HG03045 (cell line): ENCODE measurements around the gene BCOR.

Experiments used
- ATAC-seq: cut with Tn5 transposase; IDR thresholded peaks from one replicate; pipeline ENCODE4 v1.9.1; 2021; ENCODE audit warnings: mild to moderate bottlenecking, moderate library complexity; ENCODE audit not compliant: unreplicated experiment

The BCOR gene

DNA sequence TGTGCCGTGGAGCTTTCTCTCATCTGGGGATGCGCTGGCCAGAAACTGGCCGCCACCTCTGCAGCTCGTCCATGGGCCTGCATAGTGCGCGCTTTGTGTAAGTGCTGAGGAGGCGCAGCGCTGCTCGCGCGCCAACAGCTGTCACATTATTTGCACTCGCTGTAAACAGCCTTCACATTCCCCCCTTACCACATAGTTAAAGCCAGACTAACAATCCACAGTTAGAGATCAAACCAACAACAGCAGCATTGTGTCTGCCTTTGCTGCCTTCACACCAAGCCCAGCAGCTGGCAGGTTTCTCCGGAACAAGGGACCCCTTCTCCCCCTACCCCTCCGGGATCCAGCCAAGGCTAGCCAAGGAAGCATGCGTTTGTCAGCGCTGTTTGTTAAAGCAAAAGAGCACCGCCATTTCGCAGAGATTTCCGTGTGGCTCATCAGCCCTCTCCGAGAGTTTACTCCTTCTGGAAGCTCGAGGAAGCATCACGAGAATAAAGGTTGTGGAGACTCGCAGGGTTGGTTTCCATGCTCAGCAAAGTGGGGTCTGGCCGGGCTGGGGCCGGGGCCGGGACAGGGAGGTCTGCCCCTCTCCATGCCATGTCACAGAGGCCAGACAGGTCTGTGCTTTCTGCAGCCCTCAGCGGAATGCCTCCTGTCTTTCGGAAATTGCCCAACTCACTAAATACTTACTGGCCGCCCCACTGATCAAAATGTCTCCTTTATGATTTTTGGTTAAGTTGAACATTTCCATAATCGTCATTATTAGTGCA is 11.0 kb downstream of the BCOR start:
- ATAC-seq: no peak

DNA sequence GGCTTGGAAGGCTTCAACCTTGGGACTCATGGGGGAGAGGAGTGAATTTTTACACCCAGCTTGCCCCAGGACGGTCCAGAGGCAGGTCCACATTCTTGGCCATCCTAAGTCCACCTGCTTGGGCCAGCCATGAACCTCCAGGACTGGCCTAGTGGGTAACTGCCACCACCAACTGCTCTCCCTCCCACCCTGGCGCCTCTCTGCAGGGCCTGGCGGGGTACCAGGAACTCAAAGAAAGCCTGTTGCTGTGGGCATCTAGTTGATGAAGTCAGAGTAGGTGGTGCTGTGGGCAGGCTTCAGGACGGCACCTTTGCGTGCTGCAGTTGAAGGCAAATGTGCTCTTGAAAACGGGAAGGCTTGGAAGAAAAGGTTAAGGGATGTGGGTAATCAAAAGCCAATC is 12.0 kb downstream of the BCOR start:
- ATAC-seq: no peak

- no peak for ATAC-seq
Measured at GRCh38 chrX:40085102-40085551, 12.6 kb downstream of the BCOR start.

DNA sequence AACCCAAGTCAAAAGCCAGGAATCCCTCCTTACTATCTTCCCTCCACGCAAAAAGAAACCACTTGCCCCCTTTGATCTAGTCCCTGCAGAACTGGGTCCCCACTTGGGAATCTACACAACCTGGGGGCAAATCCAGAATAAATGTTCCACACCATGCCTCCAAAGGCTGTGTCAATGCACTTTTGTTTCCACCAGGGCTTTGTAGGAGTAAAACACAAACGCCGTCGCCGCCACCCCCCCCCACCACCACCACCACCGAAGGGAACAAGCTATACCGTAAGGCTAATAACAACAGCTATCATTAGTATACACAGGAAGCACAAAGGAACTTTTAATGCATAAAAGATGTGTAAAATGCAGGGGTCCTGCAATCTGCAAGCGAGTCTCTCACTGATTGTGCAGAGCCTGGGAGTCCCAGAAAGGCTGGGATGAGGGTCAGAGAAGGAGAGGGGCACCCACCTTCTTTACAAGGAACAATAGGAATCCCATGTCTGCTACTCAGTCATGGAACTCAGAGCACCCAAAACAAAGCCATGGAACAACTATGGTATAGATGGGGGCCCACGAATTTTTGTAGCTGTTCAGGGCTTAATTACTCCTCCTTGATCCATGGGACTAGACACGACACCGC is 13.2 kb downstream of the BCOR start:
- no peak for ATAC-seq

DNA sequence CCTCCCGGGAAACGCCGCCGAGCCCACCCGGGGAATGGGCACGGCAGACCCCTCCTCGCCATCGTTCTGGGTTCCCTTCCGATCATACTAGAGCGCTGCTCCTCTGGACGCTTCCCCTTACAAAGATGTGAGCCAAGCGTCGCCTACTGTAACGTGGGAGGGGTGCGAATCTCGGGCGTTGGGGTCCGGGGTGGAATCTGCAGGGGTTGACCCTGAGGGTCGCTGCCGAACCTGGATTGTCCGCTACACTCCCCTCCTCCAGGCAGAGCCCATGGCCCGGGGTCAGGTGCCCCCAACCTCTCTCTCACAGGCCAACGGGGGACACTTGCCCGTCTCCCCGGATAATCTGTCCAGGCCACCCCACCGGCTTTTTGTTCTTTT is 13.8 kb downstream of the BCOR start:
- ATAC-seq: no peak

- ATAC-seq: no peak
Measured at GRCh38 chrX:40083120-40083978, 14.4 kb downstream of the BCOR start.

DNA sequence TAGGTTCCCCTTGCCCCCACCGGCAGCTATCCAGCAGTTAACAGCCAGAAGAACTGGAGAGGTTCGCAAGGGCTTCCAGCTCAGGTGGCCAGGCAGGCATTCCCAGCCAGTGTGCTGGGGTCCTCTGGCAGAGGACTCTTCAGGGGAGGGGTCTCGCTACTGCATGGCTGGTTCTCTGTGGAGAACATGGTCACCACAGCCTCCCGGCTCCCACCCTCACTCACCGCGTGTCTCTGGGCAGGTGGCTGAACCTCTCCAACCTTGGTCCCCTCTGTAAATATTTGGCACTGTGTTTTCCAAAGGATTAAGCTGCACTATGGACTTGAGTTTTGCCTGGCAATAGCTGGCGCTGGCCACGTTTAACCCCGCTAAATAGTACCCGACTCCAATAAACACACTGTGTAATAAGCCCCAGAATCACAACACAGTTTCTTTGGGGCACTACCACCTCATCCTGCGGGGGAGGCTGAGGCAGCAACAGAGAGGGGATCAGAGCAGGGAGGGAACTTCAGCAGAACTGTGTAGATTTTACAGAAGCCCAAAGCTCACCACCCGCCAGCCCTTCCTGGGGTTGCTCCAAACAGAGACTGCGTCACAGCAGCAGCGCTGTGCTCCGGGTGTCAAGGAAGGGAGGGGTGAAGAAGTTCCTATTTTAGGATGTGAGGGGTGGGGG is 15.2 kb downstream of the BCOR start:
- ATAC-seq: no peak

GRCh38 chrX:40081679-40082068 is 16.1 kb downstream of the BCOR start:
- ATAC-seq: no peak

GRCh38 chrX:40080894-40081678 is 16.7 kb downstream of the BCOR start:
- ATAC-seq: no peak

- ATAC-seq: no peak
Measured at GRCh38 chrX:40079572-40079971, 18.2 kb downstream of the BCOR start.

DNA sequence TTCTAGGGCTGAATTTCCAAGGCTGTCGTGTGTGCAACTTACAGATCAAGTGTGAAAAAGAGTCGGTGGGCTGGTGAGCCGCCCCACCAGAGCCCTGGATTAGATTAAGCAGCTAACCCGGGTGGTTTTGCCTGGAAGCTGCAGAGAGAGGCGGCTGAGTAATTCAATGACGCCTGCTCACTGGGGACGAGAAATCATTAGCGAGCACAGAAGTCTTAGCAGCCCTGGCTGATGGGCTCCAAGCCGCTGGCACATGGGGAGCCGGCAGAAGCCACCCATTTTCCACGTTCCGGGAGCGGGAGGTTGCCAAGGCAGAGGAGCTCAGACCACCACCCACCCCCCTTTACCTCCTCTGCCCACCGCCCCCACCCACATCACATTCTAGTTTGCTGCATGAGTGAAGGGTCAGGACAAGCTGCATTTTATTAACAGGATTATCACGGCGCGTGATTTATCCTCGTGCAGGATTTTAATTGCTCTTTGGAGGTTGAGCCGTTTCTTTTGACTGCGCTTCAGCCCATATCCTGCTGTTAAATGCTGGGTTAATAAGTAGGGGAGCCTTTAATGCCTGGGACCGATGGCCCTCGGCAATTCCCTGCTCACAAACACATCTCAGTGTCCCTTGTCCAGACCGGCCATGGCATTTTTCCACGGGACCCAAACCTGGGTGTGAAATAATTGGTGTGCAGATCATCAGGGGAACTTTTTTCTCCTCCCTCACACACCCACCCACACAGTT is 19.1 kb downstream of the BCOR start:
- no peak for ATAC-seq

DNA sequence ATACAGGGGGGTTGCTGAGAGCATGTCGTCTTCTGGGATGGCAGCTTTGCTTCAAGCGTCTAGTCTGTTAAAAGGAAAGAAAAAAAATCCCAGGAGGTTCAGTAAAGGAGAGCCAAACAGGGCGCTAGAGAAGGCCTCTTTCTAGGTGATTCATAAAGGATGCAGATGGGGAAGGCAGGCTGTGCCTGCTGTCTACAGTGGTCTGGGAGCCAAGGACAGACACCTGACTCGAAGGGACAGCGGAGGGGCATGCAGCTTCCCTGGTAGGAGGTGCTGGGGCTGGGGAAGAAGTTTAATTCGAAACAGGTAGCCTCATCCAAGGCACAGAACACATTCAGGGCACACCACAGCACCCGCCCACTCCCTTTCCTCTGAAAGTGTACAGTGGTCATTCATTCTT is 19.9 kb downstream of the BCOR start:
- ATAC-seq: no peak

DNA sequence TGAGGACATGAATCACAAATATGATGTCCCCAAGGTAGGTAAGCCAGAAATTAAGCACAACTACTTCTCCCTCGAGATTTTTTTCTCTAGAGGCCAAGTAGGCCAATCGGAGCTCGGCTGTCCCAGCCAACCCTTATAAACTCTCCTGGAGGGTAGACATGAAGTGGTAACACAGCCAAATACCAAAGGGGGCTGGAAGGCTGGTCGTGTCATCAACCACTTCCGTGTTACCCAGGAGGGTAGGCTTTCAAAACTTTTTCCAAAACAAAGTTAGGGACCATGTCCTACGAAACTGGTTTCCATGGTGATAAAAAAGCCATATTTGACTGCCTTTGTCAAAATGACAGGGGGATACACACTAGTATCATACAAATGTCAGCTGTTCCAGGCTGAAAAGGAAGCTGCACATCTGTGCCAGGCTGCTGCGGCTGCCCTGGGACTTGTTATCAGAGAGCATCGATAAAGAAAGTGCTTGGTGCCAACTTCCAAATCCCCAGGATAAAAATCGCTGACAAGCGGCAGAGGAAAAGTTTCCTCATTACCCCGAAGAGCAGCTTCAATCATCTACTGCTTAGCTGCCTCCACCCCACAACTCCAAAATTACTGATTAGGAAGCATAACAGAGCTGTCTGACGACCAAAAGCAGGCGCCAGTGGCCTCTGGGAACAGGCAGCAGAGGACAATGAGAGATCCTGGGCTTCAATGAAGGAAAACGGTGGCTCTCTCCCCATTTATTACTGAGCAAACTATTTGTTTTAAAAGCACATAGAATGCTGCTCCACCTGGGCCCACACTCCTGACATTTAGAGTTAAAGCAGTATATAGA is 20.8 kb downstream of the BCOR start:
- ATAC-seq: no peak

DNA sequence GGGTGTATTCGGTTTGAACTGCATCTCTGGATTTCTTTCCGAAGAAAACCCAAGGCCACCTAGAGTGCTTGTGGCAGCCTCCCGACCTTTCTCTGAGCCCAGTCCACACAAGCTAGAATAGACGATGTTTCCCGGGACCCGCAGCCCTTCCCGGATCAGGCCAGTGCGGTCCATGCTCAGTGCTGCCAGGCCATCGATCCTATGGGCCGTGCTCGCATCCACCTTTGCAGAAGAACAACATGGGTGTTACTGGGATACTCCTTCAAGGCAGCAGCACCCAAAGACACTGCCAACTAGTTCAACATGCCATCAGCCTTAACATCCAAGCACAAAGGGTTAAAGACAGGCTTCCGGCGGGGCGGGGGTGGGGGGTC is 22.8 kb downstream of the BCOR start:
- no peak for ATAC-seq

DNA sequence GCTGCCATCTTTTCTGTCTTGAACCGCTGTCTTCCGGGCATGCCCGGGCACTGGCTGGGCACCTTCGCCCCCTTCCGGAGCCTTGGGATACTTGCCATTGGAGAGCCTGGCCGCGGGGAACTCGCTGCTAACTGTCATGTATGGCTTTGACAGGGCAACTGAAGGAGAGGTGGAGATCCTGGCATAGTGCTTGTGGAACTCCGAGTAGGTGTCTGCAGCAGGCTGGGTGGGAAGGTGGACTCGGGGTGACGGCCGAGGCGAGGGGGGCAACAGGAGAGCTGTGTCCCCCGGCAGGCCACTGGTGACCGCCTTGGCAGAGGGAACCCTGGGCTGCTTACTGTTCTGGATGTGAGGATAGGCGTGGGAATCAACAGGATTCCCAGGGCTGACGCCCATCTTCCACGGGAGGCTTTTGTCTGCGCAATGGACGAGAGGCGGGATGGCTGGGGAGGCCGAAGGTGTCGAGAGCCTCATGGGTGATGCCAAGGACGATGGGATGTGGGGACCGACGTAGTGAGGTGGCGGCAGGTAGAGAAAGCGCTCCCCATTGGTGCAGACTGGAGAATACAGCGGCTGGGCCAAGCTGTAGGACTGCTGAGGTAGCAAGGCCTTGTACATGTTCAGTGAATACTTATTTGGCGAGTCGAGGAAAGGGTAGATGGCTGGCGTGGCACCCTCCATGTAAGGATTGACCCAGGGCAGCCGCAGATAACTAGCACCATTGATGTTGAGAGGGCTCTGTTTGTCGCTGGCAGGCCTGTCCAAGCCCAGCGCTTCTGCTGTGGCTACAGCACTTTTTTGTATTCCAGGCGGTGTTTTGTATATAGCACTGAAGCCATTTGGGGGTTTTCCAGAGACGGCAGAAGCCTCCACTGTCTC is 23.4 kb downstream of the BCOR start:
- no peak for ATAC-seq

DNA sequence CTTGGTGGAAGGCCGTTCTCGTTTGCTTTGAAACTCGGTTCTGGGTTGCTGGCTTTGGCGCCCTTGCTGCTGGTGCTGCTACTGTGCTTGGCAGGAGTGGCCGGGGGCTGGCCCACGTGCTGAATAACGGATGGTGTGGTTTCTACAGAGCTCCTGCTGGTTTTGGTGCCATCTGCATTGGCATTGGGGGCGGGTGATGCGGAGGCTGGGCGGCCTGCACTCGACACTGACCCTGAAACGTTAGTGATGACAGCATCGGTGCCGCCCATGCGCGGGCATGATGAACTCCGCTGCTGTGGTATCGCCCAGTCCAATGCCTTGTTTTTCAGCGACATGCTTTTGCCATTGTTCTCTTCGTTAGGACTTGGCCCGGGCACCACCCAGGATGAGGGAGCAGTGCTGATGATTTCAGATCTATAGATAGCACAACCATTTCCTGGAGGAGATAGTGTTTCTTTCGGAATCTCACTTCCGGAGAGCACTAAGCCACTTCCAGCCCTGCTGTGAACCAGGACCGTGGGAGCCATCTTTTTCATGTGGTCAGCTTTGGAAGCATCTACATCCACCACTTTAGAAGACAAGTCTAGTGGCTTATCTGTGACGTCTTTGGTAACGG is 24.2 kb downstream of the BCOR start:
- no peak for ATAC-seq

- no peak for ATAC-seq
Measured at GRCh38 chrX:40072246-40072645, 25.5 kb downstream of the BCOR start.

DNA sequence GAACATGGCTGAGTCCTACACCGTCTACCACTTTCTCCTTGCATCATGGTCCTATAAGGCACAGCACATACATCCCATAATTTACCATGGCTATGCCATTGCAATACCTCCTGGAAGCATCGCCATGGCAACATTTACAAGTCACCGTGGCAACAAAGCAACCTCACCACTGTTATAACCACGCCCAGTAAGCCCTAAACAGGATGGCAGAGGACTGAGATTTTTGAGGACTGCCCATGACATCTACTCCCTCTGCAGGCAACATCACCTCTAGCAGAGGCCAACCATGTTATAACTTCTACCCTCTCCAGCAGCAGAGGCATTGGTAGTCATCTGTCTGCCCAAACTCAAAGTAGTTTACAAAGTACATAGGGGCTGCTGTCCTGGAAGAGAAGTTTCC is 29.7 kb downstream of the BCOR start:
- no peak for ATAC-seq
